PC-3 (cell line): ENCODE measurements around the gene PAPSS2. TPM values are rescaled to one million over a fixed set of nuclear protein-coding genes. Genes with fewer than 3 reads are reported as not detected.

Experiments
- ATAC-seq: fragments of 200-7000 bp; cut with Tn5 transposase; 2 replicates; pipeline ENCODE4 v1.9.1; 2020; ENCODE audit warnings: mild to moderate bottlenecking, moderate library complexity
- BruUV-seq: library from RNA; stranded (reverse); fragments of 400-500 nt; replicated peaks from 2 replicates; lab custom pipeline; 2021; lab: Mats Ljungman, UMichigan
- CTCF ChIA-PET: fragments of 300-600 bp; sonication (Branson Sonifier 250); formaldehyde crosslinking; loops from one replicate; lab custom pipeline; 2022; ENCODE audit warnings: antibody characterized with exemption; lab: Charles Lee
- POLR2A ChIA-PET: fragments of 300-600 bp; sonication (Branson Sonifier 250); formaldehyde crosslinking; loops from one replicate; lab custom pipeline; 2022; ENCODE audit warnings: antibody characterized with exemption; ENCODE audit not compliant: unreplicated experiment; lab: Charles Lee
- DNase-seq: peaks from one replicate; pipeline ENCODE4 v3.0.0-alpha.2; 2015
- H2AFZ ChIP-seq: fragments of 300-600 bp; sonication (generic); 2 replicates; pipeline ENCODE4 v1.6.0; 2016; ENCODE audit warnings: antibody characterized with exemption, low read length
- H3F3A ChIP-seq: fragments of 300-600 bp; sonication (generic); one replicate; pipeline ENCODE4 v1.6.0; 2017; ENCODE audit warnings: antibody characterized with exemption, low read length, control low read depth, mild to moderate bottlenecking; ENCODE audit not compliant: unreplicated experiment
- H3K27ac ChIP-seq: fragments of 300-600 bp; sonication (generic); 2 replicates; pipeline ENCODE4 v1.5.1; 2016; ENCODE audit warnings: mild to moderate bottlenecking, low read length
- H3K27me3 ChIP-seq: fragments of 300-600 bp; sonication (generic); 2 replicates; pipeline ENCODE4 v1.6.1; 2016; ENCODE audit warnings: low read length, mixed read lengths
- H3K36me3 ChIP-seq: fragments of 300-600 bp; sonication (generic); 2 replicates; pipeline ENCODE4 v1.6.1; 2016; ENCODE audit warnings: low read depth, mixed run types, low read length, mixed read lengths
- H3K4me1 ChIP-seq: fragments of 300-600 bp; sonication (generic); 2 replicates; pipeline ENCODE4 v1.5.1; 2016; ENCODE audit warnings: low read length; ENCODE audit not compliant: insufficient read depth
- H3K4me2 ChIP-seq: fragments of 300-600 bp; sonication (generic); 2 replicates; pipeline ENCODE4 v1.6.0; 2016; ENCODE audit warnings: low read length
- H3K4me3 ChIP-seq: fragments of 300-600 bp; sonication (generic); 2 replicates; pipeline ENCODE4 v1.5.1; 2016; ENCODE audit warnings: mild to moderate bottlenecking, low read length, mixed read lengths
- H3K79me2 ChIP-seq: fragments of 300-600 bp; sonication (generic); 2 replicates; pipeline ENCODE4 v1.6.1; 2017; ENCODE audit warnings: low read length, mixed read lengths
- H3K9ac ChIP-seq: fragments of 300-600 bp; sonication (generic); 2 replicates; pipeline ENCODE4 v1.6.0; 2016; ENCODE audit warnings: mild to moderate bottlenecking, low read length
- H3K9me2 ChIP-seq: fragments of 300-600 bp; sonication (generic); replicated peaks from 2 replicates; pipeline ENCODE4 v1.6.1; 2016; ENCODE audit warnings: mixed run types, low read length, mixed read lengths
- H3K9me3 ChIP-seq: fragments of 300-600 bp; sonication (generic); 2 replicates; pipeline ENCODE4 v1.6.1; 2016; ENCODE audit warnings: low read length, mixed read lengths
- H4K20me1 ChIP-seq: fragments of 300-600 bp; sonication (generic); 2 replicates; pipeline ENCODE4 v1.6.1; 2016; ENCODE audit warnings: low read length, mixed read lengths
- EZH2 ChIP-seq: fragments of 300-600 bp; sonication (generic); IDR thresholded peaks from one replicate; pipeline ENCODE4 v1.6.1; 2017; ENCODE audit warnings: antibody characterized with exemption, mild to moderate bottlenecking, low read length; ENCODE audit not compliant: unreplicated experiment
- EZH2phosphoT487 ChIP-seq: fragments of 300-600 bp; sonication (generic); IDR thresholded peaks from 2 replicates; pipeline ENCODE4 v1.6.1; 2018; ENCODE audit warnings: mild to moderate bottlenecking, antibody characterized with exemption, low read length, borderline replicate concordance
- intact Hi-C: fragments of 100-400 bp; cut with micrococcal nuclease; formaldehyde crosslinking; loops from 2 replicates; pipeline ENCODE4 v1.9.0; 2023
- total RNA-seq: library from RNA; depleted of rRNA; stranded (reverse); fragments of >200 nt; gene quantifications from 2 replicates; pipeline ENCODE4 v1.2.3, GENCODE V29; 2014
- TF ChIP-seq, protein P1 (sequence below): fragments of 300-600 bp; sonication (generic); conservative IDR thresholded peaks from 2 replicates; pipeline ENCODE4 v1.5.1; 2017; ENCODE audit warnings: antibody characterized with exemption, low read depth, mild to moderate bottlenecking, low read length

Gene PAPSS2
- total RNA-seq, 1 experiment from 2014 or later: 16.4 TPM

DNA sequence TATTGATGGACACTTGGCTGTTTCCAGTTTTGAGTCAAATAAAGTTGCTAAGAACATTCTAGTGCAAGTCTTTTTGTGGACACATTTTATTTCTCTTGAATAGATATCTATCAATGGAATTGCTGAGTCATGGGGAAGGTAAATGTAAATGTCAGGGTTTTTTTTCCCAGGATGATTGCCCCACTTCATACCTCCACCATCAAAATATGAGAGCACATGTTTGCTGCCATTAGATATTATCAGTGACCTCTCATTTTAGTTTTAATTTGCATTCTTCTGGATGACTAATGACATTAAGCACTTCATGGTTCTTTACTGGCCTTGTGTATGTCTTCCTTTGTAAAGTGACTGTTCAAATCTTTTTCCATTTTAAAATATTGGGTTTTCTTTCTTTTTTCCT lies 45.7 kb downstream of the PAPSS2 start:
- ChIA-PET CTCF (no interaction called here), POLR2A (no interaction called here)
- DNase-seq (peak; percentile 73), ATAC-seq (peak; percentile 78)
- Histone ChIP-seq H3K9ac (no peak overlapping the region), H3K9me2 (no peaks in the 10 kb centered on the region), H3K4me3 (no peak overlapping the region), H3K79me2 (no peaks in the 10 kb centered on the region), H3K4me1 (peaks cover 25% of the 10 kb centered on the region), H3K27me3 (no peaks in the 10 kb centered on the region), H4K20me1 (no peaks in the 10 kb centered on the region), H2AFZ (no peak overlapping the region), H3K4me2 (0 out of 2 replicates have a peak overlapping the region, but pooled peaks have one; percentile 7), H3K9me3 (no peaks in the 10 kb centered on the region), H3K36me3 (no peaks in the 10 kb centered on the region), H3K27ac (peak overlapping the region; percentile 60), H3F3A (no peaks in the 10 kb centered on the region)
- no TSS peak for BruUV-seq
- TF ChIP-seq EZH2 (no peak), EZH2phosphoT487 (no peak)
- TF ChIP-seq, protein P1, sequence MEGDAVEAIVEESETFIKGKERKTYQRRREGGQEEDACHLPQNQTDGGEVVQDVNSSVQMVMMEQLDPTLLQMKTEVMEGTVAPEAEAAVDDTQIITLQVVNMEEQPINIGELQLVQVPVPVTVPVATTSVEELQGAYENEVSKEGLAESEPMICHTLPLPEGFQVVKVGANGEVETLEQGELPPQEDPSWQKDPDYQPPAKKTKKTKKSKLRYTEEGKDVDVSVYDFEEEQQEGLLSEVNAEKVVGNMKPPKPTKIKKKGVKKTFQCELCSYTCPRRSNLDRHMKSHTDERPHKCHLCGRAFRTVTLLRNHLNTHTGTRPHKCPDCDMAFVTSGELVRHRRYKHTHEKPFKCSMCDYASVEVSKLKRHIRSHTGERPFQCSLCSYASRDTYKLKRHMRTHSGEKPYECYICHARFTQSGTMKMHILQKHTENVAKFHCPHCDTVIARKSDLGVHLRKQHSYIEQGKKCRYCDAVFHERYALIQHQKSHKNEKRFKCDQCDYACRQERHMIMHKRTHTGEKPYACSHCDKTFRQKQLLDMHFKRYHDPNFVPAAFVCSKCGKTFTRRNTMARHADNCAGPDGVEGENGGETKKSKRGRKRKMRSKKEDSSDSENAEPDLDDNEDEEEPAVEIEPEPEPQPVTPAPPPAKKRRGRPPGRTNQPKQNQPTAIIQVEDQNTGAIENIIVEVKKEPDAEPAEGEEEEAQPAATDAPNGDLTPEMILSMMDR: no peak
- intact Hi-C loops: no loop called here

DNA sequence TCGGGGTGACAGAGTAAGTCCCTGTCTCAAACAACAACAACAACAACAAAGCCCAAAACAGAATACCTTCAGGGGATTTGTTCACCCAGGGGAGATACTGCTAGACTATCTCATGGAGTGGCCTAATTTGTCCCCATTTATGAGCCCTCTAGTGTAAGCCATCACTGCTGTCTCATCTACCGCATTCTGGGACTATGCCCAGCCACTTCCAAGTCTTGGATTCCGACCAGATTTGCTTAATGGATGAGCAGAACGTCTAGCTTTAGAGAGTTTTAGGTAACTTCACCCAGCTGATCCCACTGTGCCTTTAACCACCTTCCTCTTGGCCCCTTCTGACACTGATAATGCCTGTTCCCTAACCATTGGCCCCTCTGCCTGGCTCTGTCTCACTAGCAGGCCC lies 47.1 kb downstream of the PAPSS2 start:
- ChIA-PET POLR2A (no interaction called here), CTCF (no interaction called here)
- TF ChIP-seq EZH2phosphoT487 (no peak), EZH2 (no peak)
- TF ChIP-seq, protein P1: no peak

DNA sequence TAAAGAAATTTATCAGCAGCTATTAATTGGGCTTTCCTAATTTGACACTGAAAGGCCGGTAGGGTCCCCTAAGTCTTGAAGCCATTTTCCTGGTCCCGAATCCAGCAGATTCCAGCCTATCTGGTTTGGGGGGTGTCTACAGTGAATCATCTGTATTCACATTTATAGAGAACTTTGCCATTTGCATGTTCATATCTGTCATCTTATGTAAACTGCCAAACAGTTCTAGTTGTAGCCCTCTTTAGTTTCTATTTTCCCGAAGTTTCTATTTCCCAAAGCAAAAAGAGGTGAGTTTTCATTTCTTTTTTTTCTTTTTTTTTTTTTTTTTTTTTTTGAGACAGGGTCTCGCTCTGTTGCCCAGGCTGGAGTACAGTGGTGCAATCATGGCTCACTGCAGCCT lies 47.6 kb downstream of the PAPSS2 start:
- Histone ChIP-seq H2AFZ (no peak overlapping the region), H3K4me1 (peaks cover 12% of the 10 kb centered on the region), H3K4me2 (no peak overlapping the region), H3K79me2 (no peaks in the 10 kb centered on the region), H3K36me3 (no peaks in the 10 kb centered on the region), H3K9me3 (no peaks in the 10 kb centered on the region), H4K20me1 (no peaks in the 10 kb centered on the region), H3F3A (no peaks in the 10 kb centered on the region), H3K9me2 (no peaks in the 10 kb centered on the region), H3K27me3 (no peaks in the 10 kb centered on the region), H3K9ac (no peak overlapping the region), H3K27ac (no peak overlapping the region), H3K4me3 (no peak overlapping the region)
- ATAC-seq (no peak), DNase-seq (no peak)
- no TSS peak for BruUV-seq
- intact Hi-C loops: no loop called here
- ChIA-PET CTCF (no interaction called here), POLR2A (no interaction called here)
- TF ChIP-seq EZH2phosphoT487 (no peak), EZH2 (no peak)
- TF ChIP-seq, protein P1: no peak

More for the DNA sequence above, 47.1 kb downstream of the PAPSS2 start:
- Histone ChIP-seq H3K4me2 (no peak overlapping the region), H3K27me3 (no peaks in the 10 kb centered on the region), H3K9ac (no peak overlapping the region), H3K9me2 (no peaks in the 10 kb centered on the region), H3F3A (no peaks in the 10 kb centered on the region), H2AFZ (no peak overlapping the region), H3K36me3 (no peaks in the 10 kb centered on the region), H3K9me3 (no peaks in the 10 kb centered on the region), H3K4me3 (no peak overlapping the region), H4K20me1 (no peaks in the 10 kb centered on the region), H3K27ac (no peak overlapping the region), H3K4me1 (peaks cover 16% of the 10 kb centered on the region), H3K79me2 (no peaks in the 10 kb centered on the region)
- no TSS peak for BruUV-seq
- intact Hi-C loops: no loop called here
- DNase-seq (peak; percentile 44), ATAC-seq (no peak)
